PFSK-1 (cell line): Measurements from ENCODE around the gene POC1A.

ENCODE experiments used
- FOXP2 ChIP-seq: optimal IDR thresholded peaks from 2 replicates; pipeline ENCODE3; 2011; ENCODE audit warnings: borderline replicate concordance, control low read depth, inconsistent platforms; ENCODE audit not compliant: insufficient read depth; ENCODE audit errors: extremely low read length, extremely low read depth
- POLR2AphosphoS5 ChIP-seq: IDR thresholded peaks from 2 replicates; pipeline ENCODE4 v1.6.1; 2012; ENCODE audit warnings: low read depth, mild to moderate bottlenecking, control low read depth, low read length, moderate library complexity
- SIN3A ChIP-seq: IDR thresholded peaks from 2 replicates; pipeline ENCODE4 v1.6.1; 2012; ENCODE audit warnings: mild to moderate bottlenecking, low read length, moderate library complexity, borderline replicate concordance; ENCODE audit not compliant: insufficient read depth
- TAF1 ChIP-seq: IDR thresholded peaks from 2 replicates; pipeline ENCODE4 v1.6.1; 2012; ENCODE audit warnings: low read length, control low read depth, borderline replicate concordance; ENCODE audit not compliant: insufficient read depth
- TF ChIP-seq, protein P1 (sequence below), 2 experiments: IDR thresholded peaks; 2 replicates each; pipeline versions ENCODE4 v1.6.1 to v1.8.0; 2011 to 2012; ENCODE audit warnings: low read depth in 2 of 2, low read length in 2 of 2, control low read depth in 1 of 2, inconsistent platforms in 1 of 2, mild to moderate bottlenecking in 1 of 2, moderate library complexity in 1 of 2; ENCODE audit not compliant: insufficient read depth in 1 of 2

POC1A gene

DNA sequence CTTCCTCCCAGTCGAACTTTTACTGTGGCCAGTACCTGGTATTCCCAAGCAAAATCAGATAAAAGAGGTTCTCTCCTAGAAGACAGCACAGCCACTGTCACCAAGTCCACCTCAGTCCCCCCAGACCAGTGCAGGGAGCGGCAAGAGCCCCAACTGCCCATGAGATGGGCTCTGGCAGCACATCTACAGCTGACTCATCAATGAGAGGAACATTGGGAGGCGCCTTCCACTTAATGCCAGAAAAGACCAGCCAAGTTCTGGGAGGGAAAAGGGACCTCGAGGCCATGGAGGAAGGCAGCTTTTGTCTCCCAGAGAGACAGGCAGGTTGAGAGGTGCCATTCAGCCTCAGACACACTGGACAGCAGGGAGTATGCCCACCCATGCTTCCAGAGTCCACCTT is 28.2 kb downstream of the POC1A start:
- TF ChIP-seq TAF1 (no peak), POLR2AphosphoS5 (no peak), SIN3A (no peak), FOXP2 (no peak)
- TF ChIP-seq, protein P1, sequence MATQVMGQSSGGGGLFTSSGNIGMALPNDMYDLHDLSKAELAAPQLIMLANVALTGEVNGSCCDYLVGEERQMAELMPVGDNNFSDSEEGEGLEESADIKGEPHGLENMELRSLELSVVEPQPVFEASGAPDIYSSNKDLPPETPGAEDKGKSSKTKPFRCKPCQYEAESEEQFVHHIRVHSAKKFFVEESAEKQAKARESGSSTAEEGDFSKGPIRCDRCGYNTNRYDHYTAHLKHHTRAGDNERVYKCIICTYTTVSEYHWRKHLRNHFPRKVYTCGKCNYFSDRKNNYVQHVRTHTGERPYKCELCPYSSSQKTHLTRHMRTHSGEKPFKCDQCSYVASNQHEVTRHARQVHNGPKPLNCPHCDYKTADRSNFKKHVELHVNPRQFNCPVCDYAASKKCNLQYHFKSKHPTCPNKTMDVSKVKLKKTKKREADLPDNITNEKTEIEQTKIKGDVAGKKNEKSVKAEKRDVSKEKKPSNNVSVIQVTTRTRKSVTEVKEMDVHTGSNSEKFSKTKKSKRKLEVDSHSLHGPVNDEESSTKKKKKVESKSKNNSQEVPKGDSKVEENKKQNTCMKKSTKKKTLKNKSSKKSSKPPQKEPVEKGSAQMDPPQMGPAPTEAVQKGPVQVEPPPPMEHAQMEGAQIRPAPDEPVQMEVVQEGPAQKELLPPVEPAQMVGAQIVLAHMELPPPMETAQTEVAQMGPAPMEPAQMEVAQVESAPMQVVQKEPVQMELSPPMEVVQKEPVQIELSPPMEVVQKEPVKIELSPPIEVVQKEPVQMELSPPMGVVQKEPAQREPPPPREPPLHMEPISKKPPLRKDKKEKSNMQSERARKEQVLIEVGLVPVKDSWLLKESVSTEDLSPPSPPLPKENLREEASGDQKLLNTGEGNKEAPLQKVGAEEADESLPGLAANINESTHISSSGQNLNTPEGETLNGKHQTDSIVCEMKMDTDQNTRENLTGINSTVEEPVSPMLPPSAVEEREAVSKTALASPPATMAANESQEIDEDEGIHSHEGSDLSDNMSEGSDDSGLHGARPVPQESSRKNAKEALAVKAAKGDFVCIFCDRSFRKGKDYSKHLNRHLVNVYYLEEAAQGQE (IDR thresholded peaks at IDR 0.05; ENCODE audit: insufficient read depth in 1 of 2, low read depth in 2 of 2, low read length in 2 of 2), result no peak

- no peak for TF ChIP-seq FOXP2
- TF ChIP-seq, protein P1 (IDR thresholded peaks at IDR 0.05; ENCODE audit: insufficient read depth in 1 of 2, low read depth in 2 of 2, low read length in 2 of 2), result no peak
Measured at GRCh38 chr3:52124766-52125165, 29.5 kb downstream of the POC1A start.

- TF ChIP-seq TAF1 (no peak), SIN3A (no peak), POLR2AphosphoS5 (no peak), FOXP2 (no peak)
- TF ChIP-seq, protein P1 (IDR thresholded peaks at IDR 0.05; ENCODE audit: insufficient read depth in 1 of 2, low read depth in 2 of 2, low read length in 2 of 2), result no peak
Measured at GRCh38 chr3:52124126-52124525, 30.1 kb downstream of the POC1A start.

GRCh38 chr3:52123106-52123725 is 31.0 kb downstream of the POC1A start:
- TF ChIP-seq, protein P1 (IDR thresholded peaks at IDR 0.05; ENCODE audit: insufficient read depth in 1 of 2, low read depth in 2 of 2, low read length in 2 of 2), result no peak
- TF ChIP-seq FOXP2 (peak; percentile 68), SIN3A (no peak), TAF1 (no peak), POLR2AphosphoS5 (no peak)

DNA sequence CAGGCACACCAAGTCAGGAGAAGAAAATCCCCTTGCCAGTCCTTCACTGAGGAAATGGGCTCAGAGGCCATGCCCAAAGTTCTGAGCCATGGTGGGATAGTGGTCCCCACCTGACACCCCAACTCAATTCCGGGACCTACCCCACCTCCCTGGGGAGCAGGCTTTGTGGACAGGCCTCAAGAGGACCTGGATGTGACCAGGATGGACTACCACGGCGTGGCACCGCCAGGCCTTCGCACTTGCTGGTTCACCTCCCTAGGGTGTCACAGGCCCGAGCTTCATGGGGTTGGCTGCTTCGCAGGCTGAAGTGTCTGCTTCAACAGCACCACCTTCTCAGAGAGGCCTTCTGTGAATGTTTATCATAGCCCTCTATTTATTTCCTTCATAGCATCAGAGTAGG is 31.7 kb downstream of the POC1A start:
- TF ChIP-seq SIN3A, result no peak
- no peak for TF ChIP-seq TAF1
- TF ChIP-seq, protein P1 (IDR thresholded peaks at IDR 0.05; ENCODE audit: insufficient read depth in 1 of 2, low read depth in 2 of 2, low read length in 2 of 2), result no peak
- TF ChIP-seq POLR2AphosphoS5, result no peak
- no peak for TF ChIP-seq FOXP2
